HG02678 (cell line): Measurements from ENCODE around the gene PATL1.

Experiments used
- ATAC-seq: cut with Tn5 transposase; IDR thresholded peaks from one replicate; pipeline ENCODE4 v1.9.1; 2021; ENCODE audit warnings: mild to moderate bottlenecking, moderate library complexity; ENCODE audit not compliant: unreplicated experiment

PATL1 gene

DNA sequence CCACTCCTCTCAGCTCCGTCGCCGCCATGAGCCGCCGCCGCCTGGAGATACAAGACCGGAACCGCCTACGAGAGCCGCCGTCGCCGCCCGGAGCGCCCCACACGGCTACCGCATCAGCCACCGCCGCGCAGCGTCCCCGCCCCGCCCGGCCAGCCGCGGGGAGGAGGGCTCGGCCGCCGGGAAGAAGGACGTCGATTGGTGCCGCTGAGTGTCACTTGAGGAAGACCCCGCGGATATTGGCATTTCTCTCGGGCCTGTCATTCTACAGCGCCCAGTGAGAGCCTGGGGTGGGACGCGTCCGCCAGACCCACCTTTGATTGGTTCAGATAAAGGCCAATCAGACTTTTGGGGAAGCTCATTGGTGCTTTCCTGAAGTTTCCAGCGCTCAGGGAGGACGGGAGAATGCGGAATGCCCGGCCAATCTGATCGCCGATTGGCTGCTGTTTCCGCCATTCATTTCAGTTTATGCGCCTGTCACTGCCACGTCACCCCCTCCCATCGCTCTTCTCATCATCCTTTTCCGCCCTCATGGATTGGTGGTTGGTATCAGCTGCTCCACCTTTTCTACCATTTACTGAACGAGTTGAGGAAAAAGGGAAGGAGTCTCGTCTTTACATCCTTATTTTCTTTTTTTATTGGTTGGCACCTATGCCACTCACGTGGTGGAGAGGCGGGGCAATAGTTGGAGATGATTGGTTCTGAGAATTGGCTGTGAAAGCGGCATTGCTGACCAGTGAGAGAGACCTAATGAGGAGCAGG is 53.0 kb downstream of the PATL1 start, which contains the start of gene OSBP:
OSBP (minus strand) TSS at position 138 of the 759 bp plus-strand sequence; CDS start at position 28, 110 bp downstream.
- peak; percentile 84 for ATAC-seq

DNA sequence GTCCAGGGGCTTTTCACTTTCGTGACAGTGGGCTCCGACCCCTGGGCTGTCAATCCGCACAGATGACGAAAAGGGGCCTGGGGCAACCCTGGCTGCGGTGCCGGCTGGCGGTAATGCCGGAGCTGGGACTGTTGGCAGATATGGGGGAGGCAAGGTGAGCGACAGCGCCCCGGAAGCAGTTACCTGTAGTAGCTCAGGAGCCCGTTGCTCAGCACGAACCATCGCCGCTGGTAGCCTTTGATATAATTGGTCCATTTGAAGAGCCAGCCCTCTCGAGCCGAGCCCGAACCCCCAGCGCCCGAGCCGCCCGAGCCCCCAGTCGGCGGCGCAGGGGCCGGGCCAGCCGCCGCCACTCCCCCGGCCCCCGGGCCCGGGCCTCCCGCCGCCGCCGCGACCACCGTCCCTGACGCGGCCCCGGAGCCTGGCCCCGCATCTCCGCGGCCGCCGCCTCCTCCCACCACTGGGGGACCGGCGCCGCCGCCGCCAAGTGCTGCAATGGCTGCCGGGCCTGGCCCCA is 53.7 kb downstream of the PATL1 start:
- peak; percentile 6 for ATAC-seq

DNA sequence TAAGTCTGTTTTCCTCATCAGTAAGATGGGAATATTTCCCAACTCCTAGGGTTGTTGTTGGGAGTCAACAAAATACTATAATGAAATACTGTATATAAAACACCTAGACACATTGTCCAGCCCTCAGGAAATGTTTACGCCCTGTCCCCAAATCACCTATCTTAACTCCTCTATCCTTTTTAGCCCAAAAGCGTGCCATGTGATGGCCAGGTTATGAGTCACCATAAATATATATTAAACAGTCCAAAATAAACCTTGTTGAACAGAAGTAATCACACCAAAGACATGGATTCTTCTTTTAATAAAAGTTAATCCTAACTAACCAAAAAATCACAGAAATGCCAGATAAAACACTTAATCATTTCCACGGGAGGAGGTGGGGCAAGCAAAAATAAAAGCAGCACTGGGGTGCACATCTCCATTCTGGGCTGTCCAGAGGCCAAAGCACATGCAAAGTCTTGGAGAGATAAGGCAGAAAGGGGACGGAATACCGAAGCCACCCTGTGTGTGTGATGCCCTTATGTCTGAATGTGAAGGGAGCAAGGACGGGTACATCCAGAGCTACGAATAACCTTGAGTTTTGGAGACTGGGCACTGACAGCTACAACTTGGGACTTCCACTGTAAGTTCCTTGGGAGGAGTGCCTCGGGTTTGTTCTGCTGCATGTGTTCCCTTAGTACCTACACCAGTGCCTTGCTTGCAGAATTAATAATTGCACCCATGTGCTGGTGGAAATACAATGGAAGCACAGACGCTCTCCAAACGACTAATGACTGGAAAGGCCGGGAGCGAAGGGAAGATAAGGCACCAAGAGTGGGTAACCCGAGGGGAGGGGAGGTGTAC is 54.3 kb downstream of the PATL1 start:
- ATAC-seq = no peak

DNA sequence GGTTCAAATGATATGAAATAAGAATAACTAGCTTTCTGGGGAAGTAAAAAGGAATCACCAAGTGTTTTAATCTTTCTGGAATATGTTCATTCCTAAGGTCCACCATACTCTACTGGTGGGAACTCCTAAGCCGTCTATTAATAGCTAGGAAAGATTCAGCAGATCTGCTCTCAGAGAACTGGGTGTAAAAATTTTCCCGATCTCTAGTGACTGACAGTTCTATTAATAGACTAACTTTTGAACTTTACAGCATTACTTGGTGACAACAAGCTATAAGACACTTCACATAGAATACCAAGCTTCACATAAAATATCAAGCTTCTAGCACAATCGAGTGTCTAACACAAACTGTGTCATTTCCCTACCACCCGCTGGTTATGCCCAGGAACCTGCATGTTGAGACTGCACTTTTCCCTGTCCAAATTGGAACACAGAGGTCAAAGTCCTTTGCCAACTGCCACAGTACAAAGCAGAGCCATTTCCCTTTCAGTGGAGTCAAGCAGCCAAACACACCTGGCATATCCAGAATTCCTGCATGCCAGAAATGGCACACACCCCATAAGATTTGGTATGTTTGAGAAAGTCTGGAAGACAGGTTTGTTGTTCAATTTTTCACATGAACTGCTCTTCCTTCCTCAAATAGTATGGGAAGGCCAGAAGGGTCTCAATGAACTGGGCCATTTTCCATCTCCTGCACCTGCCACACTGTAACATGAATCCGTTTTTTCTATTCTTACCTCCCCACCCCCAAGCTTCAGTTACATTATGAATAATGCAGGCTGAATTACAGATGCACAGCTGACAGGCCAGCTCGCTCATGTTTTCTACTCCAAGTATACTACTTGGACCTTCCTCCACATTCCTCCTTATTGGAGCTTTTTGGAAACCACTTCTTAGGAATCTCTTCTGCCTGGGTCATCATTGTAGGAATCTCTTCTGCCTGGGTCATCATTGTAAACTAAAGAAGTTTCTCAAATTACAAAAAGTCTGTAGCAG is 57.0 kb downstream of the PATL1 start:
- ATAC-seq = no peak

DNA sequence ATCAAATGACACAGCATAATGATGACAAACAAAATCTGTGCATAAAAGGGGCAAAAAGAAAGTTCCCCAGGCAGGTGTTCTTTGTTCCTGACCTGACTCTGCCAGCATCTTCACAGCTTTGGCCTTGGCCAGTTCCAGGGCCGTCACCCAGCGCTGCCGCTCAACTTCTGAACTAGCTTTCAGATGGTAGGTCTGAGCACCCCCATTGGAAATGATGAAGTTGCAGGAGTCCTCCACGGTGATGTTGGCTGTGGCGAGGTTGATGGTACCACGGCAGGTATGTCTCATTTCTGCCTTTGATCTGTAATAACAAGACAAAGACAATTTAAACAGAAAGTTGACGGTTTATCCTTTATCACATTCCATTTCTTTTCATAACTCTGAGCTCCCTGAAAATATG is 58.5 kb downstream of the PATL1 start:
- no peak for ATAC-seq

DNA sequence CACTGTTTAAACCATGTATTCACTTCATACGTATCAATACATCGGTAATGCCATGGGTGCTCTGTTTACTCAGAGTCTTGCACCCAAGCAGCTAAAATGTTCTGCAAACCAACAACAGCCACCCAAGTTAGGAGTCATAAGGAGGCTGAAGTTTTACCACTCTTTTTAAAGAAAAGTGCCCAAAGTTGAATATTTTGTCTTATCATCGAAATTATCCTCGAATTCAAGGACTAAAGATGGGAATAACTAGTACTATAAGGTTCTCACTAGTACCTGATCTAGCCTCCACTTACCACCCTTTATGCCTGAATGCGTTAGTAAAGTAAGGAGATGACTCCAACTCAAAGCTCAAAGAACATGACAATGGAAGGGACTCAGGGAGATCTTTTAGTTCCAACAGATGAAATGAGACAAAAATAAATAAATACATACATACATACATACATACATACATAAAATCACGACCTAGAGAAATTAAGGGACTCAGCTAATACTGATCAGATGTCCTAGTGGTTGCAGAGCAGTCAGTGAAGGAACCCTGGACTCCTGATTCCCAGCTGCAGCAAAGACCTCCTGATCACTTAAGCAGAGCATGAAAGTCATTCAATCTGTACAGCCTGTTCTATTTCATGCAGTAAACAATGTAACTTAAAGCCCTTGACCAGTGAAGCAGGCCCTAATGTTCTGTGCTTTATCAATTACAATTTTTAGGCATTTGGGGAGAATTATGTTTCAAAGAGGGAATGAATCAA is 61.0 kb downstream of the PATL1 start:
- no peak for ATAC-seq

DNA sequence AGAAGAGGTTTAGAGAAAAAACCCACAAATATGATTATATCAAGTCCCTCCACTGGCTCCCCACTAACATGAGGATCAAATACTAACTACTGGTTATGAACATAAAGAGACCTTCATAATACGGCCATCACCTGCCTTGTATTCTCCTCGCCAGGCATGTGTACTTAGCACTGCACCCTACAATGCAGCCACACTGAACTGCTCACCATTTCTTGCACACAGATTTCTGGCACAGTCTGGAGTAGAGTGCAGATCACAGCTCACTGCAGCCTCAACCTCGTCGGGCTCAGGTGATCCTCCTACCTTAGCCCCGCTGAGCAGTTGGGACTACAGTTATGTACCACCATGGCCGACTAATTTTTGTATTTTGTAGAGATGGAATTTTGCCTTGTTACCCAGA is 66.4 kb downstream of the PATL1 start:
- ATAC-seq = no peak

DNA sequence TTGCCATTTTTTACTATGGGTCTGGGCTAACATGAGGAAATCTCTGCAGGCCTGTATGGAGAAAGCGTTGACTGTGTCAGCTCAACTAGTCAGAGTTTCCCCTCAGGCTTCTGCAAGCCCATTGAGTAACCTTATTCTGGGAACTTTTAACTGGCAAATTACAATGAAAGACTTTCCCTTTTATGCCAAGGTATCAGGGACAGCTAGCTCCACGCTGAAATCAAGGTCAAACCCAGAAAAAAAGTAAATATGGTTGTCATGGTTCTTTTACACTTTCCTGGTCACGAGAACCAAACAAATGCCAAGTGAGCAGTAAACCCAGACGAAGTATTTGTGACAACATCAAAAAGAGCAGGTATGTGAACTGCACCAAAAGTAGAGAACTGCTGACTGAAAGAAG is 67.0 kb downstream of the PATL1 start:
- ATAC-seq = no peak

DNA sequence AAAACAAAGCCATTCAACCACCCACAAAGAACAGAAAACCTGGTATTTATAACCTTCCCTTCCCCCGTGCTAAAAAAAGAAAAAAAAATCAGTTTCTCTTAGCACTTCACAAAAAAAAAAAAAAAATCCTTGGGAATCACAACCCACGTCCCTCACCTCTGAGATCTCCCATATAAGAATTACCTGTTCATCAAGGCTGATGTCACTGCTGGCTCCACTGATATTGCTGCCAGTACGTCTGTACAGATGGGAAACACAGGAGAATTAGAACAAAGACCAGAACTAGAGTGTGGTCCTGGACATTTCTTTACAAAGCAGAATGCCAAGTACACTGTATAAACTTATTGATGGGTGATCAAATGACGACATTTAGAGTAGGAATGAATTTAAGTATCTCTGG is 68.2 kb downstream of the PATL1 start:
- no peak for ATAC-seq

DNA sequence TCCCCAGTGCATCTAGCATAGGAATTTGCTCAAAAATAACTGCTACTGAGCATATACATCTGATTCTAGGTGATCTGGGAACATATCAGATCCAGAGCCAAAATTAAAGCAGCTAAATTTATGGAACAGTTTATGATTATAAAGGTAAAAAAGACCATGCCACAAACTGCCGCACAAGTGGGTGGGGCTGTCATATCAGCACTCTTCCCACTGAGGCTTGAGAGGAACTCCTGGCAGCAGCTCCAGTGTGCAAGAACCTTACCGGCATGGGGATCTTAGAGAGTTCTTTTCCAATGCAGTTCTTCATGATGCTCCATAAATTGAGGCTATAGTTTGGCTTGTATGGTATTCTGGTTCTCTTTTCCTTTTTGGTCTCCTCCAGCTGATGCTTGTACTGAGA is 68.6 kb downstream of the PATL1 start:
- no peak for ATAC-seq

DNA sequence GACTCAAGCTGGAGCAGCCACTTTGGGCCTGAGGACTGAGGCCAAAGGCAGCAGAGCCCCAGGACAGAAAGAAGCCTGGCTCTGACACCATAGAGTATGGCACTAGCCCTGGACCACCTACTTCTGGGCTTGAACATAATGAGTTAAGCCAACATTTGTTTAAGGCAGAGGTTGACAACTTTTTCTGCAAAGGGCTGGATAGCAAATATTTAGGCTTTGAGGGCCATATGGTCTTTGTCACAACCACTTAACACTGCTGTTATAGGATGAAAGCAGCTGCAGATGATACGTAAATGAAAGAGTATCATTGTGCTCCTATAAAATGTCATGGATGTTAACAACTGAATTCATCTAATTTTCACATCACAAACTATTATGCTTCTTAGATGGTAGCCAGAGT is 69.9 kb downstream of the PATL1 start:
- ATAC-seq = no peak
